T-cell (primary cell): ENCODE results near the gene PPHLN1. TPM values are rescaled to one million over a fixed set of nuclear protein-coding genes. Genes with fewer than 3 reads are reported as not detected.

ENCODE experiments used
- ATAC-seq, 4 experiments: fragments of 200-7000 bp in 3 of 4; fragments of 150-1000 bp in 1 of 4; cut with Tn5 transposase; replicated peaks in 1 of 4; 1 replicate in 3 of 4; 2 replicates in 1 of 4; pipeline ENCODE4 v1.10.0; 2021; ENCODE audit warnings: moderate library complexity in 3 of 4, mild to moderate bottlenecking in 2 of 4, moderate number of reproducible peaks in 1 of 4
- CTCF ChIA-PET, 2 donors: fragments of 300-600 bp; sonication (Branson Sonifier 250); formaldehyde crosslinking; loops; one replicate each; lab custom pipeline; 2022; ENCODE audit warnings: antibody characterized with exemption in 2 of 2; lab: Charles Lee
- POLR2A ChIA-PET, 2 donors: fragments of 300-600 bp; sonication (Branson Sonifier 250); formaldehyde crosslinking; loops; one replicate each; lab custom pipeline; 2022; ENCODE audit warnings: antibody characterized with exemption in 2 of 2; lab: Charles Lee
- DNase-seq, 35 experiments: peaks; one replicate each; pipeline versions ENCODE4 v3.0.0 to v3.0.0-alpha.2; 2013 to 2023
- H3K27ac ChIP-seq: one replicate; pipeline ENCODE4 v1.5.1; 2013; ENCODE audit warnings: low read length
- H3K27me3 ChIP-seq, 2 experiments: replicated peaks in 1 of 2; 1 replicate in 1 of 2; 2 replicates in 1 of 2; pipeline versions ENCODE4 v1.6.1 to v1.7.0; 2013; ENCODE audit warnings: low read length in 1 of 2, mixed read lengths in 1 of 2; ENCODE audit not compliant: control insufficient read depth in 2 of 2, insufficient read depth in 2 of 2; ENCODE audit errors: extremely low read depth in 1 of 2
- H3K36me3 ChIP-seq, 2 donors: 1 replicate in 1 of 2; 2 replicates in 1 of 2; pipeline versions ENCODE4 v1.6.1 to v1.7.0; 2013; ENCODE audit warnings: low read length in 1 of 2; ENCODE audit not compliant: control insufficient read depth in 2 of 2, insufficient read depth in 1 of 2; ENCODE audit errors: extremely low read depth in 1 of 2
- H3K4me1 ChIP-seq, 2 experiments: 1 replicate in 1 of 2; 2 replicates in 1 of 2; pipeline versions ENCODE4 v1.6.1 to v1.7.0; 2013; ENCODE audit warnings: low read length in 2 of 2, mixed read lengths in 1 of 2; ENCODE audit not compliant: insufficient read depth in 2 of 2, control insufficient read depth in 1 of 2; ENCODE audit errors: extremely low read depth in 1 of 2
- H3K4me3 ChIP-seq, 2 donors: 1 replicate in 1 of 2; 2 replicates in 1 of 2; pipeline versions ENCODE4 v1.5.1 to v1.7.0; 2013; ENCODE audit warnings: mild to moderate bottlenecking in 2 of 2, low read length in 1 of 2, moderate library complexity in 1 of 2; ENCODE audit not compliant: control insufficient read depth in 1 of 2; ENCODE audit errors: extremely low read depth in 1 of 2
- H3K9me3 ChIP-seq: 2 replicates; pipeline ENCODE4 v1.7.0; 2013
- H3K27ac Mint-ChIP-seq, 2 donors: one replicate each; pipeline ENCODE4 v1.8.0; 2020 to 2021; ENCODE audit warnings: mild to moderate bottlenecking in 2 of 2, mixed read lengths in 2 of 2
- H3K27me3 Mint-ChIP-seq, 2 donors: one replicate each; pipeline ENCODE4 v1.8.0; 2021 to 2022; ENCODE audit warnings: mixed read lengths in 2 of 2
- H3K36me3 Mint-ChIP-seq: one replicate; pipeline ENCODE4 v1.8.0; 2021; ENCODE audit warnings: mixed read lengths
- H3K4me1 Mint-ChIP-seq, 3 donors: one replicate each; pipeline ENCODE4 v1.8.0; 2020 to 2022; ENCODE audit warnings: mixed read lengths in 3 of 3, mild to moderate bottlenecking in 1 of 3
- H3K4me3 Mint-ChIP-seq, 3 donors: one replicate each; pipeline ENCODE4 v1.8.0; 2020 to 2022; ENCODE audit warnings: mild to moderate bottlenecking in 3 of 3, mixed read lengths in 3 of 3, moderate library complexity in 3 of 3
- H3K9me3 Mint-ChIP-seq, 3 donors: one replicate each; pipeline ENCODE4 v1.8.0; 2020 to 2022; ENCODE audit warnings: mixed read lengths in 3 of 3
- WGBS: methylation state at CpG from one replicate; pipeline ENCODE4 v1.1.5; 2013; ENCODE audit warnings: missing lambda C conversion rate; ENCODE audit not compliant: insufficient coverage; 5-methylcytosine and 5-hydroxymethylcytosine counted together
- total RNA-seq, 35 experiments: library from RNA in 6 of 35; stranded (reverse) in 6 of 35; fragments of 120-200 nt in 1 of 35; gene quantifications; one replicate each; pipeline versions ENCODE4 v1.2.1 to v1.2.4 and lab custom pipeline; 2013 to 2026

Gene PPHLN1
- total RNA-seq, 5 donors from 2014 or later (not counting 1 experiment from before 2014, with no cell fraction given): 70.8 to 98.9 (median 80.8) TPM

DNA sequence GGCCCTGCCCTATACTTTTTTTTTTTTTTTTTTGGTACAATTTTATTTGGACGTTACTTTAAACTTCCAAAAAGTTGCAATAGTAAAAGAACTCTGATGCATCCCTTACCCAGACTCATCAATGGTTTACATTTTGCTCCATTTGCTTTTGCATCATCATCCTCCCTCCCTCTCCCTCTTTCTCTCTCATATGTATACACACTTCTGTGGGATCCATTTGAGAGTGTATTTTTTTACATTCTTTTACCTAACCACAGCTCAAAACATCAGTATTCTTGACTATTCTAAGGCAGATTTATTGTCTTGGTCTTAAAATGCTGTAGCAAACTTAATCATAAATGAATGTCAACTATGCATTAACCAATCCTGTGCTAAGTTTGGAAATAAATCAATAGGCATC is 152.0 kb downstream of the PPHLN1 start:
- Histone ChIP-seq H3K9me3 (no peaks in the 10 kb centered on the region), H3K27me3 (peaks cover 2 to 25% of the 10 kb centered on the region in 2 experiments), H3K27ac (no peak overlapping the region), H3K4me3 (no peak overlapping the region), H3K4me1 (peaks cover 0 to 8% of the 10 kb centered on the region in 2 experiments), H3K36me3 (no peaks in the 10 kb centered on the region)
- no peak for ATAC-seq
- Mint-ChIP-seq H3K27me3 (peaks cover 46 to 54% of the 10 kb centered on the region in 2 donors), H3K36me3 (no peaks in the 10 kb centered on the region), H3K27ac (no peak overlapping the region), H3K4me1 (peaks cover 0 to 11% (median 6%) of the 10 kb centered on the region in 3 donors), H3K4me3 (no peak overlapping the region), H3K9me3 (no peaks in the 10 kb centered on the region)
- ChIA-PET CTCF (no interaction called here), POLR2A (no interaction called here)
- no peak for DNase-seq
- WGBS: no CpG with 5 or more reads among the region's 1 CpG

DNA sequence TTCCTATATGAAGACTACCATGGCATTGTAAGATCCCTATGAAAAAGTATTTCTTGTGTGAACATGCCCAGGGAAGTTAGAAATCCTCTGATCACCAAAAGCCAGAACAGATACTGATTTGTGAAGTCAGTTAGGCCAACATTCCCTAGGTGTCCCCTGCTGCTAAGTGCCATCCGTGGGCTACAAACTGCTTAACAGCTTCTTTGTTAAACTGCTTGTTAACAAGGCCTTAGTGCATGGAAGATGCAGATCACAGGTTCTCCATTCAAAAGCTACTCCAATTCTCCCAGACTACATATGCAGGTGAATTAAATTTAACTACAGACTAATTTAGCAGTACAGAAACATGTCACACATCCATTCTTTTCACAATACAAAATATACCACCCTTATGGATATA is 155.4 kb downstream of the PPHLN1 start:
- no peaks in the 10 kb centered on the region for H3K36me3 ChIP-seq
- no peaks in the 10 kb centered on the region for H3K9me3 Mint-ChIP-seq
- ChIA-PET POLR2A (no interaction called here), CTCF (no interaction called here)
- no peaks in the 10 kb centered on the region for H3K36me3 Mint-ChIP-seq
- no peak overlapping the region for H3K4me3 ChIP-seq
- peaks cover 59 to 67% of the 10 kb centered on the region in 2 donors for H3K27me3 Mint-ChIP-seq
- no peak for ATAC-seq
- WGBS: 100% methylated on average over 1 of the region's 1 CpG
- H3K9me3 ChIP-seq: no peaks in the 10 kb centered on the region
- no peak overlapping the region for H3K4me3 Mint-ChIP-seq
- H3K4me1 ChIP-seq: peaks cover 0 to 17% of the 10 kb centered on the region in 2 experiments
- peak overlapping the region in 1 of 2 donors; percentile 52 for H3K27ac Mint-ChIP-seq
- H3K4me1 Mint-ChIP-seq: peaks cover 11 to 19% (median 15%) of the 10 kb centered on the region in 3 donors
- H3K27me3 ChIP-seq: peaks cover 6 to 30% of the 10 kb centered on the region in 2 experiments
- DNase-seq: no peak
- no peak overlapping the region for H3K27ac ChIP-seq

DNA sequence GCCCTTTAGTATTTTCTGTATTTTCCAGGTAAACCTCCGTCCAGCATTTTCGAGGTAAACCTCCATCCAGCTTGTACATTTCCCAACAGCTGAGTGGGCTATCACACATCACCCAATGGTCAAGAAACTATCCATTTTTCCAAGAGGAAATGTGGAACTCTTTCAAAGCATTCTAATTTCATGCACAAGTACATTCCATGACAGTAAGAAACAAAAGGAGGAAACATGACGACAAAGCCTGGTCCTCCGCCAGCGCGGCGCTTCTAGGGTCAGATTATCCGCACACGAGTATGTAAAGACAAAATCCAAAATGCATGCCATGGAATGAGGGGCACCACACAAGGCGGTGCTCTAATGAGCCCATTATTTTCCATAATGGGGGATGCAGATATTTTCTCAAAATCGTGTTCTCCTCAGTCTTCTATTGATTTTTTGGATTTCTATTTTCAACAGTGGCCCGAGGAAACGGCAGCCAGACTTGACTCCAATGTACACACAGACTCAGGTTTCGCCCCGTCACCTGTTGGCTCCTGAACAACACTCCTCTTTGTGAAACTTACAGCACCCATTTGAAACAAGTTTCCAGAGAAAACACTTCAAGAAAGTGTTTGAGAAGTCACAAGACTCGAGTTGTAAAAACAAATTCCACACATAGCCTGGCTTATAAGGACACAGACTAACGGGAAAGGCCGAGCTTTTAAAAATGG is 156.2 kb downstream of the PPHLN1 start:
- Mint-ChIP-seq H3K4me3 (peak overlapping the region; percentile 64 to 89 (median 70)), H3K4me1 (peaks cover 11 to 19% (median 15%) of the 10 kb centered on the region in 3 donors), H3K27me3 (peaks cover 57 to 69% of the 10 kb centered on the region in 2 donors), H3K9me3 (no peaks in the 10 kb centered on the region), H3K27ac (no peak overlapping the region), H3K36me3 (no peaks in the 10 kb centered on the region)
- POLR2A ChIA-PET: no interaction called here
- H3K27ac ChIP-seq: no peak overlapping the region
- 67% methylated on average over 7 of the region's 18 CpGs for WGBS
- H3K4me3 ChIP-seq: peak overlapping the region in 1 of 2 donors; percentile 84
- no peak for ATAC-seq
- peaks cover 0 to 17% of the 10 kb centered on the region in 2 experiments for H3K4me1 ChIP-seq
- CTCF ChIA-PET: no interaction called here
- no peaks in the 10 kb centered on the region for H3K9me3 ChIP-seq
- peaks cover 6 to 24% of the 10 kb centered on the region in 2 experiments for H3K27me3 ChIP-seq
- DNase-seq: no peak
- no peaks in the 10 kb centered on the region for H3K36me3 ChIP-seq

DNA sequence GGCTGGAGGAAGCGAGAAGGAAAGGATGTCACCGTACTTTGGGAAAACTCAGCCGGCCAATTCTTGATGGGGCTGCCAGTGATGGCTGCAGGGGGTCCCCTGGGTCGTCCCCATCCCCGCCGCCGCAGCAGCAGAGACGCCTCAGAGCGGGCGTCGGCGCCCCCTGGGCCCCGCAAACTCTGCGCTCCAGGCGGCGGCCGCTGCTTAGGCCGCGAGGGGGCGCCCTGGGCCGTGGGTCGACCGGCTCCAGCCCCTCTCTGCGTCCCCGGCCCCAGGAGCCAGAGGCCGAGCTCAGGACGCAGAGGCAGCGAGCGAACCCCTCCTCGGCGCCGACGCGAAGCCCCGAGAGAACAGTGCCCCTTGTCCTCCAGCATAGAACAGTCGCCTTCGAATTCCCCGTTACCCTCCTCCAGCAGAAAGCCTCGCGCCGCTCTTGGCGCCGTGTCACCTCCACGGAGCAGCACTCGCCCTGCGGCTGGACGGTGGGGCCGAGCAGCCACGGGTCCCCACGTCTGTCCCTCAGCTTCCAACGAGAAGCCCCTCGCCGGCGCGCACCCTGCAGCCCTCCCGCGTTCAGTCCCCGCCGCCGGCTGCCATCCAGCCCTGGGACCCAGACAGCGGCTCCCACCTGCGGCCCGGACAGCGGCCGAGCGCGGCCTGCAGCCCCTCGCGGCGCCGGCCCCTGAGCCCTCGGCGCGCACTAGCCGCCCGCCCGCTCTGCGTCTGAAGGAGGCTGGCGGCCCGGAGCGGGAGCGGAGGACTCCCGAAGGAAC is 157.0 kb downstream of the PPHLN1 start:
- no peaks in the 10 kb centered on the region for H3K9me3 Mint-ChIP-seq
- WGBS: 1% methylated on average over 83 of the region's 83 CpGs
- Histone ChIP-seq H3K27ac (no peak overlapping the region), H3K9me3 (no peaks in the 10 kb centered on the region), H3K4me3 (peak overlapping the region; percentile 48 to 84), H3K36me3 (no peaks in the 10 kb centered on the region), H3K4me1 (peaks cover 0 to 17% of the 10 kb centered on the region in 2 experiments), H3K27me3 (peaks cover 6 to 24% of the 10 kb centered on the region in 2 experiments)
- DNase-seq: peak in 21 of 35 experiments; percentile 3 to 55 (median 24)
- ChIA-PET CTCF (interaction anchor here in 1 of 2 donors (0.6 kb wide), 1 partner anchor 537 kb away, joined by 7 read pairs; no protein-coding TSS in a partner anchor), POLR2A (interaction anchor here in 1 of 2 donors (0.7 kb wide), 1 partner anchor 16 kb away, joined by 7 read pairs; no protein-coding TSS in a partner anchor)
- peaks cover 61 to 74% of the 10 kb centered on the region in 2 donors for H3K27me3 Mint-ChIP-seq
- peak; percentile 57 to 74 (median 70) for ATAC-seq
- peaks cover 11 to 19% (median 15%) of the 10 kb centered on the region in 3 donors for H3K4me1 Mint-ChIP-seq
- no peaks in the 10 kb centered on the region for H3K36me3 Mint-ChIP-seq
- peak overlapping the region; percentile 70 to 89 (median 80) for H3K4me3 Mint-ChIP-seq
- no peak overlapping the region for H3K27ac Mint-ChIP-seq

DNA sequence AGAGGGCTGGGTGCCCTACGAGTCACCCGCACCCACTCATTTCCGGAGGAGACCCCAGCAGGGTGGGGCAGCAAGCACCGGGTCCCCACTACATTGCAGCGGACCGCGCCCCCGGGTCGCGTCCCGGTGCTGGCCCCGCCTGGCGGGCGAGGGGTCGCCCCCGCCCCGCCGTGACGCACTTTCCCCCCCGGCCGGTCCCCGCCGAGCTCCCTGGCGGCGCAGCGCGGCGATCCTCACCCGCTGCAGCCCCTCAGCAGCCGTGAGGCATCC is 157.5 kb downstream of the PPHLN1 start:
- Histone ChIP-seq H3K9me3 (no peaks in the 10 kb centered on the region), H3K4me1 (peaks cover 0 to 17% of the 10 kb centered on the region in 2 experiments), H3K27ac (no peak overlapping the region), H3K4me3 (peak overlapping the region; percentile 48 to 84), H3K27me3 (peaks cover 6 to 24% of the 10 kb centered on the region in 2 experiments), H3K36me3 (no peaks in the 10 kb centered on the region)
- peaks cover 57 to 74% of the 10 kb centered on the region in 2 donors for H3K27me3 Mint-ChIP-seq
- H3K9me3 Mint-ChIP-seq: no peaks in the 10 kb centered on the region
- ChIA-PET POLR2A (interaction anchor here in 1 of 2 donors (0.7 kb wide), 1 partner anchor 16 kb away, joined by 7 read pairs; no protein-coding TSS in a partner anchor), CTCF (interaction anchor here (0.6 kb wide), 2 partner anchors 277 to 537 kb away, joined by 3 to 7 read pairs; no protein-coding TSS in a partner anchor)
- ATAC-seq (peak; percentile 33 to 61 (median 44)), DNase-seq (peak in 13 of 35 experiments; percentile 1 to 21 (median 6))
- H3K4me3 Mint-ChIP-seq: peak overlapping the region; percentile 83 to 89 (median 83)
- 1% methylated on average over 30 of the region's 30 CpGs for WGBS
- H3K4me1 Mint-ChIP-seq: peaks cover 11 to 19% (median 15%) of the 10 kb centered on the region in 3 donors
- no peak overlapping the region for H3K27ac Mint-ChIP-seq
- no peaks in the 10 kb centered on the region for H3K36me3 Mint-ChIP-seq

DNA sequence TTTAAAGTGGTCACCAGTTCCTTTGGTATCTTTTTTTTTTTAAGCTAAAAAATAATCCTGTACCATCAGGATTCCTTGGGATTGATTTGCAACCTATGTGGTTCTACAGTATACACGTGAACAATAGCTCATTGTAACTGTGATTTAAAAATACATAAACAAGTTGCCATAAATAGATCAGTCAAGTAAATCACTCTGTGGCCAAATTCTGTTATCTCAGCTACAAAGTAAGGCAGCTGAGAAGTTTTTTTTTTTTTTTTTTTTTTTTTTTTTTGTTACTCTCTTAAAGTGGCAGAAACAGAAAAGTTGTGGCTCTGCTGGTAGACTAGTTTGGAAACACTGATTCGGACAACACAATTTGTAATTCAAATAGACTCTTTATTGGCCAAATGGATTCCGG is 159.0 kb downstream of the PPHLN1 start:
- POLR2A ChIA-PET: interaction anchor here in 1 of 2 donors (1.0 kb wide), 1 partner anchor 82 kb away, joined by 7 read pairs; no protein-coding TSS in a partner anchor
- no peak for ATAC-seq
- H3K9me3 Mint-ChIP-seq: no peaks in the 10 kb centered on the region
- Histone ChIP-seq H3K27me3 (peaks cover 6 to 27% of the 10 kb centered on the region in 2 experiments), H3K27ac (no peak overlapping the region), H3K4me1 (peaks cover 0 to 17% of the 10 kb centered on the region in 2 experiments), H3K36me3 (no peaks in the 10 kb centered on the region), H3K4me3 (no peak overlapping the region), H3K9me3 (no peaks in the 10 kb centered on the region)
- CTCF ChIA-PET: interaction anchor here (0.5 to 0.6 kb wide), 4 partner anchors 74 to 1590 kb away, joined by 3 to 4 read pairs (median 3); no protein-coding TSS in a partner anchor
- H3K36me3 Mint-ChIP-seq: no peaks in the 10 kb centered on the region
- H3K4me3 Mint-ChIP-seq: peak overlapping the region in 1 of 3 donors; percentile 20
- no peak for DNase-seq
- WGBS: no CpG with 5 or more reads among the region's 3 CpGs
- peaks cover 47 to 66% of the 10 kb centered on the region in 2 donors for H3K27me3 Mint-ChIP-seq
- H3K4me1 Mint-ChIP-seq: peaks cover 11 to 19% (median 15%) of the 10 kb centered on the region in 3 donors
- no peak overlapping the region for H3K27ac Mint-ChIP-seq
